ENCODE data around the gene DOCK1. TPM values are rescaled to one million over a fixed set of nuclear protein-coding genes. Genes with fewer than 3 reads are reported as not detected.

DOCK1 gene
- total RNA-seq, 1 donor from 2014 or later = 72.6 TPM

DNA sequence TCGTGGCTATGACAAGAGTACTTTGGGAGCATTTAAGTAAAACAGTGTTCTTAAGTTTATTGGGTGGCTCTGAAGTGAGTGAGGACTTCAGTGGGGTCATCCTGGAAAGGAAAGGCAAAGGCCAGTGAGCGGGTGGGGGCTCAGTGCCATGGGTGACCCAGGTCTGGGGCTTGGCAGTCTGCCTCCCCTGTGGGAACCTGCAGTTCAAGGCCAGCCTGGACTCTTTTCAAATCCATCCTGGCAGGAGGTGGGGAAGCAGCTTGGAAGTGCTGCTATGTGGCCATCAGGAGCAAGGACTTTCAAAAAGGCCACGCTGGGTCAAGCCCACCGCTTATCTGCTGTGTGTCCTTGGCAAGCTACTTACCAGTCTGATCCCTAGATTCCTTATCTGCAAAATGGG, 495.0 kb downstream of the DOCK1 start:
- Histone ChIP-seq H3K36me3 (no peaks in the 10 kb centered on the region), H3K9ac (no peak overlapping the region), H3F3A (ENCODE audit: low read depth) (no peaks in the 10 kb centered on the region), H3K9me3 (ENCODE audit: low read depth) (no peaks in the 10 kb centered on the region), H3K27me3 (no peaks in the 10 kb centered on the region), H3K27ac (no peak overlapping the region), H4K20me1 (ENCODE audit: low read depth) (no peaks in the 10 kb centered on the region), H2AFZ (replicated peaks) (no peak overlapping the region), H3K4me1 (no peaks in the 10 kb centered on the region), H3K4me2 (no peak overlapping the region), H3K4me3 (no peak overlapping the region), H3K79me2 (ENCODE audit: low read depth) (no peaks in the 10 kb centered on the region)
- Mint-ChIP-seq H3K4me1 (peaks cover 32% of the 10 kb centered on the region), H3K9me3 (peaks cover 2% of the 10 kb centered on the region), H3K27ac (no peak overlapping the region), H3K27me3 (ENCODE audit: insufficient read depth, low read depth) (peaks cover 5% of the 10 kb centered on the region), H3K36me3 (peaks cover 13% of the 10 kb centered on the region), H3K4me3 (no peak overlapping the region)
- TF ChIP-seq, protein P1, sequence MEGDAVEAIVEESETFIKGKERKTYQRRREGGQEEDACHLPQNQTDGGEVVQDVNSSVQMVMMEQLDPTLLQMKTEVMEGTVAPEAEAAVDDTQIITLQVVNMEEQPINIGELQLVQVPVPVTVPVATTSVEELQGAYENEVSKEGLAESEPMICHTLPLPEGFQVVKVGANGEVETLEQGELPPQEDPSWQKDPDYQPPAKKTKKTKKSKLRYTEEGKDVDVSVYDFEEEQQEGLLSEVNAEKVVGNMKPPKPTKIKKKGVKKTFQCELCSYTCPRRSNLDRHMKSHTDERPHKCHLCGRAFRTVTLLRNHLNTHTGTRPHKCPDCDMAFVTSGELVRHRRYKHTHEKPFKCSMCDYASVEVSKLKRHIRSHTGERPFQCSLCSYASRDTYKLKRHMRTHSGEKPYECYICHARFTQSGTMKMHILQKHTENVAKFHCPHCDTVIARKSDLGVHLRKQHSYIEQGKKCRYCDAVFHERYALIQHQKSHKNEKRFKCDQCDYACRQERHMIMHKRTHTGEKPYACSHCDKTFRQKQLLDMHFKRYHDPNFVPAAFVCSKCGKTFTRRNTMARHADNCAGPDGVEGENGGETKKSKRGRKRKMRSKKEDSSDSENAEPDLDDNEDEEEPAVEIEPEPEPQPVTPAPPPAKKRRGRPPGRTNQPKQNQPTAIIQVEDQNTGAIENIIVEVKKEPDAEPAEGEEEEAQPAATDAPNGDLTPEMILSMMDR (IDR thresholded peaks at IDR 0.05) = no peak
- TF ChIP-seq EZH2phosphoT487 (IDR thresholded peaks at IDR 0.05) = no peak
- DNase-seq (ENCODE audit: low spot score) = no peak

DNA sequence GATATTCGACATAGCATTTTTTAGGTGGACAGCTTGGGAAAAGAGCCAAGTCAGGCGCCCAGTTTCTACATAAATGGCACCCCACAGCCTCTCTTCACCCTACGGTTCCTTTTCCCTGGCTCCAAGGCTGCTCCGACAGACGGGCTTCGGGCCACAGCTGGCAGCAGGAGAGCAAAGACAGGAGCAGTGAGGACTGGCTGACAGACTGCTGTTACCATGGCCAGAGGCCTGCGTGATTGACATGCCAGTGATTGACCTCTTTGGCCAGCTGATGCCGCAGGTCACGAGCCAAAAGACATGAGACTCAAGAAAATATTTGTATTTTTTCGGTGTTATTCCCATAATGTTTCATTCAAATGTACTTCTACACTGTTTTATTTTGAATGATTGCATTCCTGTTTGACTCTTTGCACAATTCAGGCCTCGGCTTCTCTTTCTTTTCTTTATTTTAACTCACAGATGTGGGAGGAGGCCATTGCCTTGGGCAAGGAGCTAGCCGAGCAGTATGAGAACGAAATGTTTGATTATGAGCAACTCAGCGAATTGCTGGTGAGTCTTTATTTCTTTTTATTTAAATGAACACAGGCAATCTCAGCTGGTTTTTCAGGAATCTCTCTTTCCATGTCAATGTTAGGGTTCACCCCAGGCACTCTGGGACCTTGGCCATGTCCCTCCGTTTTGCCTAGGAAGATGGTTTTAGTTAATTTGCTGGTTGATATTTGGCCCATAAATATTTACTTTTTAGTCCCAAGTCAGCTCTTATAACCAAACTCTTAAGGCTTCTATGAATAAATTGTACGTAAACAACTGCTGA, 497.6 kb downstream of the DOCK1 start:
- Histone ChIP-seq H3K27me3 (no peaks in the 10 kb centered on the region), H3K27ac (no peak overlapping the region), H3K4me2 (no peak overlapping the region), H3K36me3 (no peaks in the 10 kb centered on the region), H3K9ac (no peak overlapping the region), H3K79me2 (ENCODE audit: low read depth) (no peaks in the 10 kb centered on the region), H4K20me1 (ENCODE audit: low read depth) (no peaks in the 10 kb centered on the region), H2AFZ (replicated peaks) (no peak overlapping the region), H3K9me3 (ENCODE audit: low read depth) (no peaks in the 10 kb centered on the region), H3K4me1 (no peaks in the 10 kb centered on the region), H3K4me3 (no peak overlapping the region), H3F3A (ENCODE audit: low read depth) (no peaks in the 10 kb centered on the region)
- Mint-ChIP-seq H3K36me3 (peaks cover 17% of the 10 kb centered on the region), H3K4me3 (no peak overlapping the region), H3K27me3 (ENCODE audit: insufficient read depth, low read depth) (peaks cover 2% of the 10 kb centered on the region), H3K27ac (peak overlapping the region; percentile 72), H3K4me1 (peaks cover 34% of the 10 kb centered on the region), H3K9me3 (peaks cover 2% of the 10 kb centered on the region)
- TF ChIP-seq EZH2phosphoT487 (IDR thresholded peaks at IDR 0.05) (no peak), EZH2 (IDR thresholded peaks at IDR 0.05) (no peak)
- TF ChIP-seq, protein P1 (IDR thresholded peaks at IDR 0.05) = no peak
- DNase-seq (ENCODE audit: low spot score) = no peak

DNA sequence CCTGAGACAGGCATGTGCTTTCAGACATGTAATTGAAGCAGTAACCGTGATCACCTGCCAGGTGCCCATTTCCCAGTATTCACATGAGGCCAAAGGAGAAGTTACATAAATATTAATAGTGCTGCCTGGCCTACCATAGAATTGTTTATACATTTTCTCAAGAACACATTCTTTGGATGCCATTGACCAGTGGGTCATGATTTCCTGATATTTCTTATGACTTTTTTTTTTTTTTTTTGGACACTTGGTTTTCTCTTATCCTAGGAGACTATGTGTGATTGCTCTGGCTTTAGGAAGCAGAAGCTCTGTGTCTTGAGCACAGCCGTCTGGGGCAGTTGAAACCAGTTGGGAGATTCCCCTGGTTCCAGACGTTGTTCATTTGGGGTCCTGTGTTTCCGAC, 500.0 kb downstream of the DOCK1 start:
- Histone ChIP-seq H3K36me3 (no peaks in the 10 kb centered on the region), H3K4me1 (no peaks in the 10 kb centered on the region), H3K27ac (no peak overlapping the region), H3F3A (ENCODE audit: low read depth) (no peaks in the 10 kb centered on the region), H3K4me3 (no peak overlapping the region), H3K79me2 (ENCODE audit: low read depth) (no peaks in the 10 kb centered on the region), H3K9ac (no peak overlapping the region), H3K27me3 (no peaks in the 10 kb centered on the region), H3K9me3 (ENCODE audit: low read depth) (no peaks in the 10 kb centered on the region), H3K4me2 (no peak overlapping the region), H2AFZ (replicated peaks) (no peak overlapping the region), H4K20me1 (ENCODE audit: low read depth) (no peaks in the 10 kb centered on the region)
- no peak for DNase-seq (ENCODE audit: low spot score)
- H3K9me3 Mint-ChIP-seq = peaks cover 2% of the 10 kb centered on the region
- no peak overlapping the region for H3K27ac Mint-ChIP-seq
- peaks cover 17% of the 10 kb centered on the region for H3K36me3 Mint-ChIP-seq
- H3K4me3 Mint-ChIP-seq = no peak overlapping the region
- H3K4me1 Mint-ChIP-seq = peaks cover 27% of the 10 kb centered on the region
- no peak for TF ChIP-seq EZH2phosphoT487 (IDR thresholded peaks at IDR 0.05)
- TF ChIP-seq, protein P1 (IDR thresholded peaks at IDR 0.05) = no peak
- TF ChIP-seq EZH2 (IDR thresholded peaks at IDR 0.05) = no peak
- H3K27me3 Mint-ChIP-seq (ENCODE audit: insufficient read depth, low read depth) = peaks cover 2% of the 10 kb centered on the region
